NCI-H345 treated with DMSO at 0.1 percent for 48 hours (cell line): ENCODE results near the gene SLC35E1.
"Not testable (repeated sequence)": the region's sequence is repeated elsewhere in the genome, so short reads cannot be mapped to it uniquely, and the experiment has no call there.

ENCODE experiments used
- DNase-seq: peaks from one replicate; lab custom pipeline; 2025; ENCODE audit not compliant: unreplicated experiment; lab: John Stamatoyannopoulos, UW

The SLC35E1 gene

GRCh38 chr19:16525751-16526481 lies 46.3 kb downstream of the SLC35E1 start:
- DNase-seq: no peak

- no peak for DNase-seq
Measured at GRCh38 chr19:16524991-16525734, 47.1 kb downstream of the SLC35E1 start.

GRCh38 chr19:16522559-16523377 lies 49.4 kb downstream of the SLC35E1 start:
- no peak for DNase-seq

GRCh38 chr19:16521715-16522289 lies 50.4 kb downstream of the SLC35E1 start:
- no peak for DNase-seq

DNA sequence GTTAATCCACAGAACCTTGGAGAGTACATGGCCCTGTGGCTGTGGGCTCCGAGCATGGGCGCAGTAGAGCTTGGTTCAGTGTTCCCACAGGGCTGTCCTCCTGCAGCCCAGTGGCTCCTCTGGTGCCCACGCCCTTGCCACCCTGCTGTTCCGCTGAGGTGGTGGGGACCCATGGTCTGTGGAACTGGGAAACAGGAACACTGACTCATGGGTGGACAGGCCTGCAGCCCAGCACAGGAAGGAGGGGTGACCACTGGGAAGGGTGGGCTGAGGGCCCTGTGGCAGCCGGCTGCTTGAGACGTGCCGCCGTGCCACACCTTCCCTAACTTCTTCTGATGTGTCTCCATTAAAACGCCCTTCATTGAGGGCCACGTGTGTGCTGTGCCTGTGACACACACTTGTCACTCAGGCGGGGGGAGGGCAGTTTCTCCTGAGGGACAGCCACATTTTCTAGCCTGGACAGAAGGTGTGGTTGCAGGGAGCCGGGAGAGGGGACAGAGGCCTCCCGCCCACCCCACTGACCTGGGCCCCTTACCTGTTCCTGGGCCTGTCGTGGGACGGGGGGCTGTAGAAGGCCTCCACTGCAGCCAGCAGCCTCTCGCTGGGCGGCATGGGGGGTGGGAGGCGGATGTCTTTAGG lies 51.1 kb downstream of the SLC35E1 start:
- no peak for DNase-seq

DNA sequence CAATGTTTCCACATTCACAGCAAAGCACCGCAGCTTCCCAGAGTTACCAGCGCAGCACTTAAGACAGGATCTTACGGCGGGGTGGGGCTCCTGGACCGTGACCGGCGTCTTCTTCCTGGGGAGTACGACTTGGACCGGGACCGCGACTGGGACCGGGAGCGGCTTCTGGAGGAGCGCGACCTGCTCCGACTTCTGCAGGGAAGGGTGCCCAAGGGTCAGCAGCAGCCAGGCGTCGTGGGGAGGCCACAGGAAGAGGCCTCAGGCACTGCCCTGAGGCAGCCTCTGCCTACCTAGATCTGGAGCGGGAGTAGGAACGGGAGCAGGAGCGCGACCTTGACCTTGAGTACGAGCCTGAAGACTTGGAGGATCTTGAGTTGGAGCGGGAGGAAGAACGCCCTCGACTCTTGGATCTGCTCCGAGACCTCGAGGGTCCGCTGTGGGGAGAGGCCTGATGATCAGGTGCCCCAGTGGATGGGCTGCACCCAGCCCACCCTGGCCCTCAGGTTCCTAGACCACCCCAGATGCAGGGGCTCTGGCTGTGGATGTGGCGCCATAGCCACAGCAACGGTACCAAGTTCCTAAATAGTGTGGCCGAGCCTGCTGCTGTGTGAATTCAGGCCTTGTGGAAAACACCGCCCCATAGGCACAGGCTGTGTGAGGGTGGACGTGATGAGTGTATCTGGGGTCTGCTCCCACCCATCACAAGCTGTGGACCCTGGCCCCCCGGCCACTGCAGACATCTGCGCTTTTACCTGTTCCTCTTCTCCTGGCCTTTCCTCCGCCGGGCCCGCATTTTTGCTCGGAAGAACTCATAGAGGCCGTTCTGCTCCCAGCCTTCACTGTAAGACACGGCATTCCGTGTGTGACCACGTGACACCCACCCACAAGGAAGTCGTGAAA lies 51.9 kb downstream of the SLC35E1 start:
- no peak for DNase-seq

GRCh38 chr19:16519230-16519687 lies 53.0 kb downstream of the SLC35E1 start:
- DNase-seq: no peak

DNA sequence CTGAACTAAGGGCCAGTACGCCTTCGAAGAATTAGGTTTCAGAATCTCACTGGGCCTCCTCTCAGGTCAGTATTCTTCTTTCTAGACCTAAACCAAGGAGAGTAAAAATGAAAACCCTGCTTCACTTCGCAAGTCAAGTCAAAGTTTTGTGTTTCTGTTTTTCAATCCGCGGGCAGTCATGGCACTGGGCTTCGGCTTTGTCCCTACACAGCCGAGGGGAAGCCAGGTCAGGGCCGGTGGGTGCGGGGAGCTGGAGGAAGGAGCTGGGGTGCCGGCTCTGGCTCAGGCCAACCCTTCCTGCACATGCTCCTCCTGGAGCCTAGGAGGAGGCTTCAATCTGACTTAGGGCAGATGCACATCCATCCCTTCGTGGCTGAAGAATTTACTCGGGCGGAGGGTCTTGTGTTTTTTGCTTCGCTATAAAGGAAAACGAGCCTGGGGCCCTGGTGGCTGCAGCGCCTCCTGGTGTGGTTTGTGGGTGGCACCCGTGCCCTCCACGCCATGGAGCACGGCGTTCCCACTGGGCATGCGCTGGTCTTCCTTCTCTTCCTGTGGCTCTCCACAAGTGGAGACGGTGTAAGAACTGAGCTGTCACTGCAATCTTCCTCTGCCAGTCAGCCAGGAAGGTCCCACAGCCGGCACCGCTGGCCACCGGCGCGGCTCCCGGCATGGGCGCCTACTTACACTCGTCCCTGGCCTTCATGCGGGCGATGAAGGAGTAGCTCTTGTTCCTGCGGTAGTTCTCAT lies 53.6 kb downstream of the SLC35E1 start:
- no peak for DNase-seq

- no peak for DNase-seq
Measured at GRCh38 chr19:16518061-16518460, 54.2 kb downstream of the SLC35E1 start.

GRCh38 chr19:16516923-16517610 lies 55.1 kb downstream of the SLC35E1 start:
- DNase-seq: no peak

- DNase-seq: no peak
Measured at GRCh38 chr19:16516381-16516780, 55.8 kb downstream of the SLC35E1 start.

DNA sequence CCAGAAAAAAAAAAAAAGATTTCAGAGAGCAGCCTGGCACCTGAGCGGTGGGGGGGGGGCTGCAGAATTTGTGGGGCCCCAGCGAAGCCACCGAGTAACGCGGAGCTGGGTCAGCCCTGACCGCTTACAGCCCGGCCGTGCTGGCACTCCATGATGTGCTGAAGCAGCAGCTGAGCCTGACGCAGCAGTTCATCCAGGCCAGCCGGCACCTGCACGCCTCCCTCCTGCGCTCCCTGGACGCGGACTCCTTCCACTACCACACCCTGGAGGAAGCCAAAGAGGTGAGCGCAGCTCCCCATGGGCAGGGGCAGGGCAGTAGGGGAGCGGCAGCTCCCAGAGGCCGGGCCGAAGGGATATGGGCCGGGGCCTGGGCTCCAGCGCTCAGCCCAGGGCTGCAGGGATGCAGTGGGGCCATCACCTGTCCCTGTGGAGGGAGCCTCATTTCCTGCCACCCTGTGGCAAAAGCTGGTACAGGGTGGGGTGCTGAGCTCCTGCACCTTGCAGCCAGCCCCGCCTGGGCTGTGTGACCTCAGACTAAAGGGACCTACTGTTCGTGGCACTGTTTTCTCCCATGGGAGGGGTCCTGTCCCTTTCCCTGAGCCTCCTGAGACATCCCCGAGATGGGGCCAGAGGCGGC lies 57.7 kb downstream of the SLC35E1 start:
- DNase-seq: no peak

DNA sequence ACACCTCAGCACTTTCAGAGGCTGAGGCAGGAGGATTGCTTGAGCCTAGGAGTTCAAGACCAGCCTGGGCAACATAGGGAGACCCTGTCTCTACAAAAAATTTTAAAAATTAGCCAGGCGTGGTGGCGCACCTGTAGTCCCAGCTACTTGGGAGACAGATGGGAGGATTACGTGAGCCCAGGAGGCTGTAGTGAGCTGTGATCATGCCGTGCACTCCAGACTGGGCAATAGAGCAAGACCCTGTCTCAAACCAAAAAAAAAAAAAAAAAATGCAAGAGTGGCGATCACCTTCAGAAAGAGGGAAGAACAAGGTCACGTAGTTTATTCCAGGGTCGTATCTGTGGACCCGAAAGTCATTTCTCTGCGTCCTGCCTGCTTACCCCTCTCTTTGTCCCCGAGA lies 59.6 kb downstream of the SLC35E1 start:
- DNase-seq: not testable (repeated sequence)

DNA sequence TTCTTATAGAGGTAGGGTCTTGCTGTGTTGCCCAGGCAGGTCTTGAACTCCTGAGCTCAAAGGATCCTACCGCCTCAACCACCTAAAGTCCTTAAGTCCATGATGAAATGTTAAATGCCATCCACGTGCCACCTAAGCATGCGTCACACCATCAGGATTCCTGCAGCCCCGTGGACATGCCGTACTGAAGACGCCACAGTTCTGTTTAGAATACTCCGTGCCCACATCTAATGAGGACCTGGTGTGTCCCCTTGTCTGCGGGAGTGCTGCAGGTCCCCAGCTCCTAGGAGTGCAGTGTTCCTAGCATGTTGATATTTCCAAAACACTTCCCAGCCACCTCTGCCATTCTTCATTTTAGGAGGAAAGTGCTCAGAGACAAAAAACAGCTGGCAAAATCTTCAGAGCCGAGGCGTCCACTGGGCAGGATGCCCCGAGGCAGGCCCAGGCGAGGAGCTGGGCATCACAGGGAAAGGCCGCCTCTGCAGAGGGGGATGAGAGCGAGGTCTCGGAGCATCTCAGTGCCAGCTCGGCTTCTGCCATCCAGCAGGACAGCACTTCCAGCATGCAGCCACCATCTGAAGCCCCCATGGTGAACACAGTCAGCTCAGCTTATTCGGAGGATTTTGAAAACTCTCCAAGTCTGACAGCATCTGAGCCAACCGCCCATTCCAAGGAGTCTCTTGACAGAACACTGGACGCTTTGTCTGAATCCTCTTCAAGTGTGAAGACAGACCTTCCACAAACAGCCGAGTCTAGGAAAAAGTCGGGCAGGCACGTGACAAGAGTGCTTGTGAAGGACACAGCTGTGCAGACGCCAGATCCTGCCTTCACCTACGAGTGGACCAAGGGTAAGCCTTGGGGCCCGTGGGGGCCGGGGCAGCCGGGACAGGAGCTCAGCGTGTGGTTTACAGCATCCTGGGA lies 62.8 kb downstream of the SLC35E1 start:
- DNase-seq: no peak

DNA sequence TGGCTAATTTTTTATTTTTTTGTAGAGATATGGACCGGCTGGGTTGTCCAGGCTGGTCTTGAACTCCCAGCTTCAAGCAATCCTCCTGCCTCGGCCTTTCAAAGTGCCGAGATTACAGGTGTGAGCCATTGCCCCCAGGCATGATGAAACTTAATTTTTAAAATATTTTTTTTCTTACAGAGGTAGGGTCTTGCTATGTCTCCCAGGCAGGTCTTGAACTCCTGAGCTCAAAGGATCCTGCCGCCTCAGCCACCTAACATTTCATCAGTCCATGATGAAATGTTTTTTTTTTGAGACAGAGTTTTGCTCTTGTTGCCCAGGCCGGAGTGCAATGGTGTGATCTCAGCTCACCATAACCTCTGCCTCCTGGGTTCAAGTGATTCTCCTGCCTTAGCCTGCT lies 63.7 kb downstream of the SLC35E1 start:
- no peak for DNase-seq

DNA sequence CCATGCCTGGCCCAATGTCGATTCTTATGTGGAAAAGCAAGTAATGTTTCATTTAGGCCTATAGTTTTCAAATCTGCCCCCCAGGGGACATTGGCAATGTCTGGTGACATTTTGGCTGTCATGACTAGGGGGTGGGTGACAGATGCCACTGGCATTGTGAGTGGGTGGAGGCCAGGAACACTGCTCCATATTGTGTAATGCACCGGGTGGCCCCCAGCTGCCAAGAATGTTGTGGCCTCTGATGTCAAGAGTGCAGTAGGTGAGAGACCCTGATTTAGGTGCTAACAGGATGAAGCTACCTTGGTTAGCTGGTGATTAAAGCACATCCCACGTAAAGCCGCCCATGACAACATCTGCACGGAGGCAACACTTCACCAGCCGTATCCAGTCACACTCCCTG lies 65.3 kb downstream of the SLC35E1 start:
- DNase-seq: no peak

GRCh38 chr19:16506161-16506560 lies 66.1 kb downstream of the SLC35E1 start:
- DNase-seq: not testable (repeated sequence)
